BLaER1 treated with 17β-estradiol and CSF1 and Interleukin-3, amounts not matched to agents 10 nM and 100 nM (cell line): ENCODE results near the gene MAP1LC3B.
A peak's percentile ranks its signal among the peaks of the same experiment; 100 is the strongest.

ENCODE experiments used
- H3K27ac ChIP-seq, 11 experiments: shearing (Covaris generic); formaldehyde crosslinking; 2 replicates each; pipeline ENCODE4 v1.8.1; 2022
- H3K27me3 ChIP-seq, 11 experiments: shearing (Covaris generic); formaldehyde crosslinking; 2 replicates each; pipeline ENCODE4 v1.8.1; 2022
- H3K36me3 ChIP-seq, 11 experiments: shearing (Covaris generic); formaldehyde crosslinking; 2 replicates each; pipeline ENCODE4 v1.8.1; 2022
- H3K4me1 ChIP-seq, 10 experiments: shearing (Covaris generic); formaldehyde crosslinking; 2 replicates each; pipeline ENCODE4 v1.8.1; 2022
- H3K4me2 ChIP-seq, 11 experiments: shearing (Covaris generic); formaldehyde crosslinking; 2 replicates each; pipeline ENCODE4 v1.8.1; 2022
- H3K4me3 ChIP-seq, 10 experiments: shearing (Covaris generic); formaldehyde crosslinking; 2 replicates each; pipeline ENCODE4 v1.8.1; 2022
- H3K9ac ChIP-seq, 11 experiments: shearing (Covaris generic); formaldehyde crosslinking; 2 replicates each; pipeline ENCODE4 v1.8.1; 2022
- H3K9me3 ChIP-seq, 11 experiments: shearing (Covaris generic); formaldehyde crosslinking; replicated peaks in 1 of 11; 2 replicates each; pipeline ENCODE4 v1.8.1; 2022
- H4K20me1 ChIP-seq, 11 experiments: shearing (Covaris generic); formaldehyde crosslinking; 2 replicates each; pipeline ENCODE4 v1.8.1; 2022
- Cebpa-rat ChIP-seq, 11 experiments: shearing (Covaris generic); IDR thresholded peaks; 2 replicates each; pipeline ENCODE4 v1.8.1; 2022

Gene MAP1LC3B

DNA sequence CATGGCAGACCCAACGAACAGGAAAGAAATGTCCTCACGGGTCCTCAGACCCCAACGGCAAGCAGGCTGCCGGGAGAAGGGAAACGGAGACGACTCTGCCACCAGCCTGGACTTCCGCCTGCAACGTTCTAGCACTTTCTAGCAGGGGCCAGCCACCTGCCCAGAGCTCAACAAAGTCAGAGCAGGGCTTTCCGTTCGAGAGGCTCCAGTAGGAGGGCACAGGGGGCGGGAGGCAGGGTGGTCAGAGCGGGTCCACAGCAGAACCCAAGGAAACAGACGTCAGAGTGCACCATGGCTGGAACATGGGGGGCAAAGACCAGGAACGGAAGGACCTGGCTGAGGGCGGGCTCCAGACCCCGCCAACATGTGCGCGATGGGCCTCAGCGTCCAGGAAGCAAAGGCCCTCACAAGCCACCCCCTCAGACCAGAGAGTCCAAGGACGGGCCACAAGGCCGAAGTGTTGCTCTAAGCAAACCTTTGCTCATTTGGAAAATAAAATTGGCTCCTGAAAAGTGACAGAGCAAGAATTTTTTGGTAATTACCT is 45.5 kb upstream of the MAP1LC3B start:
- H3K4me1 ChIP-seq: peaks cover 0 to 9% (median 0%) of the 10 kb centered on the region in 10 experiments; a peak in 2 of 20 replicates
- H3K27me3 ChIP-seq: 0 out of 22 replicates have a peak, but pooled peaks cover 0 to 7% (median 0%) of the 10 kb centered on the region in 11 experiments
- no peak overlapping the region for H3K9ac ChIP-seq
- H3K27ac ChIP-seq: no peak overlapping the region
- H3K9me3 ChIP-seq: no peaks in the 10 kb centered on the region
- H3K4me3 ChIP-seq: no peak overlapping the region
- no peak overlapping the region for H3K4me2 ChIP-seq
- peaks cover 70 to 97% (median 93%) of the 10 kb centered on the region in 11 experiments for H4K20me1 ChIP-seq
- TF ChIP-seq Cebpa-rat (IDR thresholded peaks at IDR 0.05): no peak
- peaks cover 49 to 91% (median 76%) of the 10 kb centered on the region in 11 experiments for H3K36me3 ChIP-seq

- no peak overlapping the region for H3K27ac ChIP-seq
- no peak overlapping the region for H3K9ac ChIP-seq
- no peaks in the 10 kb centered on the region for H3K9me3 ChIP-seq
- H3K4me3 ChIP-seq: no peak overlapping the region
- peaks cover 0 to 9% (median 0%) of the 10 kb centered on the region in 10 experiments; a peak in 2 of 20 replicates for H3K4me1 ChIP-seq
- H3K4me2 ChIP-seq: no peak overlapping the region
- H4K20me1 ChIP-seq: peaks cover 76 to 98% (median 96%) of the 10 kb centered on the region in 11 experiments
- H3K36me3 ChIP-seq: peaks cover 43 to 91% (median 70%) of the 10 kb centered on the region in 11 experiments
- TF ChIP-seq Cebpa-rat (IDR thresholded peaks at IDR 0.05): no peak
- H3K27me3 ChIP-seq: 0 out of 22 replicates have a peak, but pooled peaks cover 0 to 7% (median 0%) of the 10 kb centered on the region in 11 experiments
Measured at GRCh38 chr16:87347932-87348615, 44.1 kb upstream of the MAP1LC3B start.

GRCh38 chr16:87348616-87349157 is 43.4 kb upstream of the MAP1LC3B start:
- 0 out of 22 replicates have a peak, but pooled peaks cover 0 to 7% (median 0%) of the 10 kb centered on the region in 11 experiments for H3K27me3 ChIP-seq
- no peaks in the 10 kb centered on the region for H3K9me3 ChIP-seq
- no peak for TF ChIP-seq Cebpa-rat (IDR thresholded peaks at IDR 0.05)
- H4K20me1 ChIP-seq: peaks cover 76 to 98% (median 96%) of the 10 kb centered on the region in 11 experiments
- peaks cover 41 to 91% (median 70%) of the 10 kb centered on the region in 11 experiments for H3K36me3 ChIP-seq
- H3K4me1 ChIP-seq: peaks cover 0 to 9% (median 0%) of the 10 kb centered on the region in 10 experiments; a peak in 2 of 20 replicates
- no peak overlapping the region for H3K4me2 ChIP-seq
- H3K9ac ChIP-seq: no peak overlapping the region
- H3K27ac ChIP-seq: no peak overlapping the region
- H3K4me3 ChIP-seq: no peak overlapping the region

- H3K36me3 ChIP-seq: peaks cover 45 to 97% (median 71%) of the 10 kb centered on the region in 11 experiments
- H3K4me1 ChIP-seq: peaks cover 0 to 9% (median 0%) of the 10 kb centered on the region in 10 experiments; a peak in 2 of 20 replicates
- H3K4me3 ChIP-seq: no peak overlapping the region
- no peak for TF ChIP-seq Cebpa-rat (IDR thresholded peaks at IDR 0.05)
- no peak overlapping the region for H3K27ac ChIP-seq
- peaks cover 0 to 7% (median 0%) of the 10 kb centered on the region in 11 experiments; a peak in 1 of 22 replicates for H3K27me3 ChIP-seq
- no peak overlapping the region for H3K4me2 ChIP-seq
- no peak overlapping the region for H3K9ac ChIP-seq
- peaks cover 80 to 98% (median 96%) of the 10 kb centered on the region in 11 experiments; a peak in 21 of 22 replicates for H4K20me1 ChIP-seq
- no peaks in the 10 kb centered on the region for H3K9me3 ChIP-seq
Measured at GRCh38 chr16:87350031-87350430, 42.1 kb upstream of the MAP1LC3B start.

GRCh38 chr16:87350681-87351319 is 41.3 kb upstream of the MAP1LC3B start:
- no peak overlapping the region for H3K4me3 ChIP-seq
- H3K27ac ChIP-seq: no peak overlapping the region
- H3K27me3 ChIP-seq: peaks cover 0 to 7% (median 0%) of the 10 kb centered on the region in 11 experiments; a peak in 1 of 22 replicates
- no peaks in the 10 kb centered on the region for H3K9me3 ChIP-seq
- 0 out of 22 replicates have a peak overlapping the region, but pooled peaks of 1 of the 11 experiments have one; percentile 18 for H3K9ac ChIP-seq
- TF ChIP-seq Cebpa-rat (IDR thresholded peaks at IDR 0.05): no peak
- no peak overlapping the region for H3K4me2 ChIP-seq
- peaks cover 0 to 9% (median 0%) of the 10 kb centered on the region in 10 experiments; a peak in 2 of 20 replicates for H3K4me1 ChIP-seq
- H4K20me1 ChIP-seq: peaks cover 83 to 100% (median 99%) of the 10 kb centered on the region in 11 experiments; a peak in 21 of 22 replicates
- peaks cover 46 to 100% (median 70%) of the 10 kb centered on the region in 11 experiments for H3K36me3 ChIP-seq

- no peak overlapping the region for H3K4me2 ChIP-seq
- H3K27ac ChIP-seq: no peak overlapping the region
- peaks cover 0 to 9% (median 0%) of the 10 kb centered on the region in 11 experiments; a peak in 1 of 22 replicates for H3K27me3 ChIP-seq
- H3K36me3 ChIP-seq: peaks cover 40 to 100% (median 68%) of the 10 kb centered on the region in 11 experiments
- peaks cover 0 to 9% (median 0%) of the 10 kb centered on the region in 10 experiments; a peak in 2 of 20 replicates for H3K4me1 ChIP-seq
- H3K4me3 ChIP-seq: no peak overlapping the region
- H3K9me3 ChIP-seq: no peaks in the 10 kb centered on the region
- no peak for TF ChIP-seq Cebpa-rat (IDR thresholded peaks at IDR 0.05)
- peaks cover 84 to 100% (median 97%) of the 10 kb centered on the region in 11 experiments; a peak in 21 of 22 replicates for H4K20me1 ChIP-seq
- no peak overlapping the region for H3K9ac ChIP-seq
Measured at GRCh38 chr16:87351320-87351698, 40.8 kb upstream of the MAP1LC3B start.

GRCh38 chr16:87352818-87353217 is 39.3 kb upstream of the MAP1LC3B start:
- Histone ChIP-seq H3K4me1 (peaks cover 0 to 9% (median 0%) of the 10 kb centered on the region in 10 experiments; a peak in 2 of 20 replicates), H3K4me2 (no peak overlapping the region), H3K27ac (no peak overlapping the region), H3K9me3 (no peaks in the 10 kb centered on the region), H3K4me3 (no peak overlapping the region), H3K9ac (no peak overlapping the region), H3K36me3 (peaks cover 39 to 100% (median 68%) of the 10 kb centered on the region in 11 experiments), H4K20me1 (peaks cover 72 to 100% (median 95%) of the 10 kb centered on the region in 11 experiments; a peak in 21 of 22 replicates), H3K27me3 (peaks cover 0 to 19% (median 0%) of the 10 kb centered on the region in 11 experiments; a peak in 1 of 22 replicates)
- TF ChIP-seq Cebpa-rat (IDR thresholded peaks at IDR 0.05): no peak

DNA sequence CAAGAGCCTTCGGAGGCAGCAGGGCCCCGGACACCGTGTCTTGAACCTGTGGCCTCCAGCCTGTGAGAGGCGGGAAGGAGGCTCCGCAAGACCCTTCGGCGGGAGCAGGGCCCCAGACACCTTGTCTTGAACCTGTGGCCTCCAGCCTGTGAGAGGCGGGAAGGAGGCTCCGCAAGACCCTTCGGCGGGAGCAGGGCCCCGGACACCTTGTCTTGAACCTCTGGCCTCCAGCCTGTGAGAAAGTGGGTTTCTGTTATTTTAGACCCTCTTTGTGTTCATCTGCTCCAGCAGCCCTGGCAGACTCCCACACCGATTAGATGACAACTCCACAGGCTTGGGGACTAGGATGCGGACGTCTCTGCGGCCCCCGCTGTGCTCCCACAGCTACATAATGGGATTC is 38.5 kb upstream of the MAP1LC3B start:
- peaks cover 41 to 100% (median 70%) of the 10 kb centered on the region in 11 experiments for H3K36me3 ChIP-seq
- no peak overlapping the region for H3K27ac ChIP-seq
- H3K4me1 ChIP-seq: peaks cover 0 to 9% (median 0%) of the 10 kb centered on the region in 10 experiments; a peak in 2 of 20 replicates
- no peaks in the 10 kb centered on the region for H3K9me3 ChIP-seq
- H3K4me3 ChIP-seq: no peak overlapping the region
- H3K9ac ChIP-seq: no peak overlapping the region
- no peak for TF ChIP-seq Cebpa-rat (IDR thresholded peaks at IDR 0.05)
- peaks cover 0 to 27% (median 0%) of the 10 kb centered on the region in 11 experiments; a peak in 3 of 22 replicates for H3K27me3 ChIP-seq
- H3K4me2 ChIP-seq: no peak overlapping the region
- H4K20me1 ChIP-seq: peaks cover 69 to 100% (median 95%) of the 10 kb centered on the region in 11 experiments; a peak in 21 of 22 replicates
